ENCODE results near the gene CES4A.

- no peak for TF ChIP-seq PPARA (CRISPR knock-in tag; IDR thresholded peaks at IDR 0.05; ENCODE audit: borderline replicate concordance)
- TF ChIP-seq TOX (CRISPR knock-in tag; IDR thresholded peaks at IDR 0.05; ENCODE audit: borderline replicate concordance), result no peak
- no peak for TF ChIP-seq RARB (CRISPR knock-in tag; IDR thresholded peaks at IDR 0.05)
- no peak for TF ChIP-seq PATZ1 (CRISPR knock-in tag; IDR thresholded peaks at IDR 0.05; ENCODE audit: borderline replicate concordance)
- no peak for TF ChIP-seq CSDC2 (CRISPR knock-in tag; IDR thresholded peaks at IDR 0.05)
- TF ChIP-seq ZFP30 (CRISPR knock-in tag; IDR thresholded peaks at IDR 0.05), result no peak
- no peak for TF ChIP-seq OSR1 (CRISPR knock-in tag; IDR thresholded peaks at IDR 0.05)
- TF ChIP-seq ZNF565 (CRISPR knock-in tag; conservative IDR thresholded peaks at IDR 0.05; ENCODE audit: low read depth), result no peak
- no peak for TF ChIP-seq CSRNP3 (CRISPR knock-in tag; IDR thresholded peaks at IDR 0.05)
- no peak for TF ChIP-seq ZNF8 (CRISPR knock-in tag; IDR thresholded peaks at IDR 0.05)
Measured at GRCh38 chr16:66947302-66948065, 40.9 kb upstream of the CES4A start.
